Immature natural killer cell (primary cell): ENCODE data around the gene PIK3R1. TPM values are rescaled to one million over a fixed set of nuclear protein-coding genes. Genes with fewer than 3 reads are reported as not detected.

Experiments used
- DNase-seq, 3 donors: peaks; one replicate each; pipeline ENCODE4 v3.0.0; 2022; ENCODE audit warnings: mixed read lengths in 1 of 3
- H3K27ac Mint-ChIP-seq, 6 donors: one replicate each; pipeline ENCODE4 v1.8.0; 2020; ENCODE audit warnings: mixed read lengths in 6 of 6, mild to moderate bottlenecking in 5 of 6, inconsistent platforms in 4 of 6, moderate library complexity in 3 of 6
- H3K27me3 Mint-ChIP-seq, 3 donors: one replicate each; pipeline ENCODE4 v1.8.0; 2020 to 2021; ENCODE audit warnings: low read depth in 3 of 3, mild to moderate bottlenecking in 3 of 3, mixed read lengths in 3 of 3, moderate library complexity in 3 of 3, inconsistent platforms in 1 of 3
- H3K36me3 Mint-ChIP-seq, 3 donors: one replicate each; pipeline ENCODE4 v1.8.0; 2020; ENCODE audit warnings: mixed read lengths in 3 of 3, inconsistent platforms in 2 of 3, mild to moderate bottlenecking in 2 of 3
- H3K4me1 Mint-ChIP-seq, 2 donors: one replicate each; pipeline ENCODE4 v1.8.0; 2020; ENCODE audit warnings: inconsistent platforms in 2 of 2, mild to moderate bottlenecking in 2 of 2, mixed read lengths in 2 of 2, moderate library complexity in 1 of 2
- H3K4me3 Mint-ChIP-seq, 5 donors: one replicate each; pipeline ENCODE4 v1.8.0; 2020; ENCODE audit warnings: mild to moderate bottlenecking in 5 of 5, mixed read lengths in 5 of 5, inconsistent platforms in 3 of 5, moderate library complexity in 3 of 5
- H3K9me3 Mint-ChIP-seq, 6 donors: one replicate each; pipeline ENCODE4 v1.8.0; 2020; ENCODE audit warnings: mild to moderate bottlenecking in 6 of 6, mixed read lengths in 6 of 6, inconsistent platforms in 4 of 6, moderate library complexity in 3 of 6
- polyA plus RNA-seq, 3 donors: library from polyadenylated mRNA; unstranded; fragments of 300-500 nt; fragmentation: Illumina TruSeq; gene quantifications; one replicate each; pipeline ENCODE4 v1.2.3, GENCODE V29; 2021

PIK3R1 gene
- polyA plus RNA-seq, 3 donors from 2014 or later, result 62.7 to 80.0 (median 66.8) TPM

DNA sequence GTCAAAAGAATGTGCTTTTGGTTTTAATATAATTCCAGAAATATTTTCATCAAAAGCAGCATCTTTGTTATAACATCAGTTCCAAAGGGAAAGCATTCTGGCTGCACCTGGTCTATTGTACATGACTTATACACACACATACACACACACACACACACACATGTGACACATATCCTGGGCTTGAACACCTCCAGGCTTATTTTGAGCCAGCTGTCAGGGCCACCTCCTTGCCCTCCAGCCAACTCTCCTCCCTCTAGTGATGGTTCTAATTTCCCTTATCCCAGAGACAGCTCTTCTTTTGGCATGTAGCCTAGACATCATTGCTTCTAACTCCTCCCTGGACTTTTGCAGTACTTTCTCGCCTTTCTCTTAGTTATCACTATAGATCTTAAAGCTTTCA is 115.0 kb downstream of the PIK3R1 start:
- Mint-ChIP-seq H3K9me3 (no peaks in the 10 kb centered on the region), H3K36me3 (no peaks in the 10 kb centered on the region), H3K4me1 (peaks cover 23 to 36% of the 10 kb centered on the region in 2 donors), H3K27me3 (no peaks in the 10 kb centered on the region), H3K4me3 (no peak overlapping the region), H3K27ac (peak overlapping the region in 1 of 6 donors; percentile 10)
- no peak for DNase-seq

DNA sequence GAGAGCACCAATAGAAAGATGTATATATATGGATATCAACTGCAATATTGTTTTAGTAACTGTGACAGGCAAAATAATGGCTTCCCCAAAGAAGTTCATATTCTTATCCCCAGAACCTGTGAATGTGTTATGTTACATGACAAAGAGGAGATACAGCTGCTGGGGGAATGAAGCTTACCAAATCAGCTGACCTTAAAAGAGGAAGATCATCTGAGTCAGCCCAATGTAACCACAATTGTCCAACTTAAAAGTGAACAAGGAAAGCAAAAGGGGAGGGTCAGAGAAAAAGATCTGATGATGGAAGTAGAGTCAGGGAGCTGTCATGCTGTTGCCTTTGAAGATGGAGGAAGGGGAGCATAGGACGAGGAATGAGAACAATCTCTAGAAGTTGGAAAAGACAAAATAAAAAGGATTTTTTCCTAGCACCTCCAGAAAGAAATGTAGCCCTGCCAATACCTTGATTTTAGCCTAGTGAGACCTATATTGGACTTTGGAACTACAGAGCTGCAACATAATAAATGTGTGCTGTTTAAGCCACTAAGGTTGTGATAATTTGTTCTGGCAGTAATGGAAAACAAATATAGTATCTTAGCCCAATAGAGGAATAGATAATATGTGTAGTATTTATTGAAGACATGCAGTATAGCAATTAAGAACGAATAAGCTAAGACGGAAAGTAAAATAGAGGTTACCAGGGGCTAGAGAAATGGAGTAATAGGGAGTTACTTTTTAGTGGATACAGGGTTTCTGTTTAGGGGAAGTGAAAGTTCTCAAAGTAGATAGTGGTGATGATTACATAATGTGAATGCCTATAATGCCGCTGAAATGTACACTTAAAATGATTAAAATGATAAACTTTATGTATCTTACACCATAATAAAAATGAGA is 115.9 kb downstream of the PIK3R1 start:
- no peaks in the 10 kb centered on the region for H3K27me3 Mint-ChIP-seq
- H3K27ac Mint-ChIP-seq, result peak overlapping the region in 3 of 6 donors; percentile 26 to 63 (median 28)
- no peak for DNase-seq
- no peaks in the 10 kb centered on the region for H3K36me3 Mint-ChIP-seq
- H3K4me1 Mint-ChIP-seq, result peaks cover 23 to 39% of the 10 kb centered on the region in 2 donors
- H3K9me3 Mint-ChIP-seq, result no peaks in the 10 kb centered on the region
- H3K4me3 Mint-ChIP-seq, result peak overlapping the region in 3 of 5 donors; percentile 10 to 34 (median 32)

DNA sequence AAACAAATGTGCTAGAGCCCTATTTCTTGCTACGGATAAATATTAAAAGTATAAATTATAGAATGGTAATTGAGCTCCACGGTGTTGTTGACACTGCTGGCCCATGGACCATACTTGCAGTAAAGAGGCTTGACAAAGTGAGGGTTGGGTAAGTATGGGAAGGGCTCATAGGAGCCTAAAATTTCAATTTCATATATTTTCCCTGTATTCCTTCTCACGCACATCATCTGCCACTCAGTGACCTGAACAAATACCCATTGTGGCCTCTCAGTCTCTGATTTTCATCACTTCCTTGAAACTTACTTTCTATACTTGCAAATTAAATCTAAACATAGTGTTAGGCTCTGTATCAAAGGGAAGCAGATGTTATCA is 116.5 kb downstream of the PIK3R1 start:
- Mint-ChIP-seq H3K9me3 (no peaks in the 10 kb centered on the region), H3K36me3 (no peaks in the 10 kb centered on the region), H3K4me3 (peak overlapping the region in 1 of 5 donors; percentile 5), H3K27me3 (no peaks in the 10 kb centered on the region), H3K4me1 (peaks cover 23 to 45% of the 10 kb centered on the region in 2 donors), H3K27ac (peak overlapping the region in 4 of 6 donors; percentile 17 to 76 (median 32))
- no peak for DNase-seq

DNA sequence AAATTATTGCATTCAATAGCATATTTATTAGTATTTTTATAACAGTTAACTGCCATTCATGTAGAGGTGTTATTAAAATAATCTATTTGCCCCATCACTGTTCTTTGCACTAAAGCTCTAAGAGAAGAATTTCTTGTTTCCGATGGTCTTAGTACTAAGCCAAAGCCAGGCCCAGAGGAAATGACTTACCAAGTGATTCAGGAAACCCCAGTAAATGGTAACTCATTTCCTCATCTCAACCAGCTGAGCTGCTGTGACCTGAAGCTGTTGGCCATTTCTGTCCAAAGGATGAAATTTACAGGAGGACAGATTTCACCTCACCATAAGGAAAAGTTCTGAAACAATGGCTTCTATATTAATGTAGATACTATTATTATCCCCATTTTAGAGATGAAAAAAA is 117.0 kb downstream of the PIK3R1 start:
- H3K4me1 Mint-ChIP-seq, result peaks cover 23 to 49% of the 10 kb centered on the region in 2 donors
- no peaks in the 10 kb centered on the region for H3K27me3 Mint-ChIP-seq
- peak in 1 of 3 donors; percentile 14 for DNase-seq
- peak overlapping the region in 2 of 5 donors; percentile 19 to 32 for H3K4me3 Mint-ChIP-seq
- no peaks in the 10 kb centered on the region for H3K9me3 Mint-ChIP-seq
- peak overlapping the region; percentile 46 to 76 (median 63) for H3K27ac Mint-ChIP-seq
- H3K36me3 Mint-ChIP-seq, result no peaks in the 10 kb centered on the region

DNA sequence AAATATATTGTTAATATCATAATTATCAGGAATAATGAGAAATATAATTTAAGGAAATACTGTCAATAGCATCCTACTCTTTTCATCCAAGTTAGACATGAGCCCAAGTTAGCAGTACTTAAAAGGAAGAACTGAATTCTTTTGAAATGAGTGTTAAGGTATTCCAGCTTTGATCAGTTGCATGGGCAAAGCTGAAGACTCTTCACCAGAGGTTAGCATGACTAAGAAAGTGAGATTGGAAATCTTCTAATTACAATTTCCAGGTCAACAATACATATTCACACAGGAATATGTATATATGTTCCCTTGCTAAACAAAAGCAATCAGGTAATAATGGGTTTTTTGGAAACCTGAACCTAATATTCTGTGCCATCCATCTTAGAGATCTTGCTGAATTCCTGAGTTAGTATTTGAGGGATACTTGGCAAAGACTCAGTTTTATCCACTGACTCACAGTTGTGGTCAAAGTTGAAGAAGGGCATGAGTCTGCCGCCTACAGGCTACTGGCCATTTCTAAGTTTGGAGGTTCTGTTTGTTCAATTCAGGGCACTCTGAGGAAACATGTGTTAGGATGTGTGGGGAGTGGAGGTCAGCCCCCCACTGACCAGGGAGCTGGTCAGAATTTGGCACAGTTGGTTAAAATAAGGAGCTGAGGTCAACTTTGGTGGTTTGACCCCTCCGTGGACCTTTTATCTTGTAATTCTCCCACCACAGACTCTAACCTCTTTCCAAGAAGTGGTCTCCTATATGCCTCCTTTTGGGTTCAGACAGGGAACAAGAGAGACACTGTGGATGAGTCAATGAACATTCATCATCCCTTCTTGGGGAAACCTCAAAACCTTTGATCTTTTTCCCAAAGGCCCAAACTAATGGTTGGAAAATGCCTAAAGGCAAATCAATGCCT is 118.3 kb downstream of the PIK3R1 start:
- Mint-ChIP-seq H3K36me3 (no peaks in the 10 kb centered on the region), H3K4me3 (no peak overlapping the region), H3K27ac (no peak overlapping the region), H3K9me3 (no peaks in the 10 kb centered on the region), H3K27me3 (no peaks in the 10 kb centered on the region), H3K4me1 (peaks cover 23 to 49% of the 10 kb centered on the region in 2 donors)
- DNase-seq, result no peak

DNA sequence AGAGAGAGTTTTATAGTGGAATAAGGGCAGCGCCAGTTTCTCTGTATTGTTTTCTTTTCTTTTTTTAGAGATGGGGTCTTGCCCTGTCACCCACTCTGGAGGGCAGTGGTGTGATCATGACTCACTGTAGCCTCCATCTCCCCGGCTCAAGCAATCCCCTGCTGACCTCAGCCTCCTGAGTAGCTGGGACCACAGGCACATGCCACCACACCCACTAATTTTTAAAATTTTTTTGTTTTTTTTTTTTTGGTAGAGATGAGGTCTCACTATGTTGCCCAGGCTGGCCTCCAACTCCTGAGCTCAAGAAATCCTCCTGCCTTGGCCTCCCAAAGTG is 119.0 kb downstream of the PIK3R1 start:
- DNase-seq, result no peak
- Mint-ChIP-seq H3K27ac (no peak overlapping the region), H3K4me1 (peaks cover 23 to 47% of the 10 kb centered on the region in 2 donors), H3K9me3 (no peaks in the 10 kb centered on the region), H3K4me3 (no peak overlapping the region), H3K27me3 (peaks cover 0 to 2% (median 0%) of the 10 kb centered on the region in 3 donors), H3K36me3 (no peaks in the 10 kb centered on the region)

DNA sequence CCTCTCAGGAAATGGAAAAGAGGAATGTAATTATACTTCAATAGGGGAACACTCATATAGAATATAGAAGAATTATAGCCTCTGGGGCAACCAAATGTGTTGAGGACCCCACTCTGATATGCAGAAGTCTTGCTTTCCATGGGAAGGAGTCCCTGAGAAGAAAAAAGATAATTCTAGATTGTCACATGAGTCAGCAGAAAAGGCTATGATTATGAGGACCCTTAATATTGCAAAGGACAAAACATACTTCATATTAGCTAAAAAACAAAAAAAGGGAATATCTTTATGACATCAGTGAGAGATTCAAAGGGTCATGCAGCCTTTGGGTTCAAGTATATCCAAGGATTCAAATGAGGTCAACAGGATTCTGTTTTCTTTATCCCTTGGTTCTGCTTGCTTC is 119.5 kb downstream of the PIK3R1 start:
- Mint-ChIP-seq H3K27me3 (peaks cover 0 to 3% (median 0%) of the 10 kb centered on the region in 3 donors), H3K36me3 (no peaks in the 10 kb centered on the region), H3K4me3 (no peak overlapping the region), H3K4me1 (peaks cover 23 to 45% of the 10 kb centered on the region in 2 donors), H3K9me3 (no peaks in the 10 kb centered on the region), H3K27ac (no peak overlapping the region)
- no peak for DNase-seq

DNA sequence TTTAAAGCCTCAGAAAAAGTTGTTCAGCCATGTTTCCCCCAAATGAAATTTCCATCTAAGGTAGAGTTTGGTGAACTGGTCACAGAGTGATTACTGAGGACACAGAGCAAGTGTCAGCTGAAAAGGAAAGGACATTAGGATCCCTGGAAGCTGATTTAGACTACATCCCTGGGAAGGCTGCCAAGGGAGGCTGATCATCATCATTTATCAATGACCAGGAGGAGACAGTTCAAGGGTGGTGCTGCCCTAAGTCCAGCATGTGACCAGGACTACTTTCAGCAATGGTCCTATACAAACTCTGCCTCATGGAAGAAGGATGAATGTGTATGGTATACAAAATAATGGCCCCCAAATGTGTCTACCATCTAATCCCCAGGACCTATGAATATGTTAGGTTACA is 120.6 kb downstream of the PIK3R1 start:
- peaks cover 0 to 3% (median 2%) of the 10 kb centered on the region in 3 donors for H3K27me3 Mint-ChIP-seq
- DNase-seq, result no peak
- no peaks in the 10 kb centered on the region for H3K36me3 Mint-ChIP-seq
- no peak overlapping the region for H3K4me3 Mint-ChIP-seq
- H3K9me3 Mint-ChIP-seq, result no peaks in the 10 kb centered on the region
- peaks cover 20 to 47% of the 10 kb centered on the region in 2 donors for H3K4me1 Mint-ChIP-seq
- no peak overlapping the region for H3K27ac Mint-ChIP-seq

DNA sequence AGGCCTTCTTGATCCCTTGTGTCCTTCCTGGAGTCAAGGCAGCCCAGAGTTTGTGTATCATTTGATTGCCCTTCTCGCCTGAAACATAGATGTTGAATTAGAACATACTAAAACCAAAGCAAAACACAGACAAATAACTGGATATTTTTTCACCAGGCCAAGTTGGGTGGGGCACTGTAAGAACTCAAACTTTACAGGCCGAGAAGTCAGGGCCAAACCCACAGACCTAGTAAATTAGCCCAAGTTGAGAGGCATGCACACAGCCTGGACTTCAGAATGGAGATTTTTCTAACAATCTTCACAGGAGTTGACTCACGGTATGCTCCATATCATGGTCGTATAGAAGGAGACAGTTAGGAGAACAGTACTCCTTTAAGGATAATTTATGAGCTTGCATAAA is 121.7 kb downstream of the PIK3R1 start:
- Mint-ChIP-seq H3K36me3 (no peaks in the 10 kb centered on the region), H3K9me3 (no peaks in the 10 kb centered on the region), H3K4me1 (peaks cover 13 to 44% of the 10 kb centered on the region in 2 donors), H3K27ac (no peak overlapping the region), H3K27me3 (peaks cover 0 to 3% (median 2%) of the 10 kb centered on the region in 3 donors), H3K4me3 (no peak overlapping the region)
- DNase-seq, result no peak

DNA sequence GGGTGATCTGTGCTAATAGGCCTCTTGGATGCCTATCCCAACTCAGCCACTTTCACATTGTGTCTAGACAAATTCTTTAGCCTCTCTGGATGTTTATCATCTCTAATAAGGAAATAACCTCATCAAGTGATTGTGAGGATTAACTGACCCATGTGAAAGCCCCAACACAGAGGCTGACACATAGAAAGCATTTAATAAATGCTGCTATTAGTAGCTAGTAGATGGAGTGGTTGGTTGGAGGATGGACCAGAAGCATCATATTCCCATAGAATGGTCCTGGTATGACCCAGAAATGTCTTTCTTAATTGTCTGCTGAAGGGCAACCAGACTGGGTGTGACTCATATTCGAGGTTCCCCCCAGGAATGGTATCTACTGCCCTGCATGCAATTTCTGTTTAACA is 124.4 kb downstream of the PIK3R1 start:
- no peak for DNase-seq
- peaks cover 23 to 55% of the 10 kb centered on the region in 2 donors for H3K4me1 Mint-ChIP-seq
- H3K27me3 Mint-ChIP-seq, result peaks cover 0 to 5% (median 2%) of the 10 kb centered on the region in 3 donors
- H3K36me3 Mint-ChIP-seq, result no peaks in the 10 kb centered on the region
- H3K4me3 Mint-ChIP-seq, result no peak overlapping the region
- H3K27ac Mint-ChIP-seq, result peak overlapping the region in 1 of 6 donors; percentile 45
- H3K9me3 Mint-ChIP-seq, result no peaks in the 10 kb centered on the region

DNA sequence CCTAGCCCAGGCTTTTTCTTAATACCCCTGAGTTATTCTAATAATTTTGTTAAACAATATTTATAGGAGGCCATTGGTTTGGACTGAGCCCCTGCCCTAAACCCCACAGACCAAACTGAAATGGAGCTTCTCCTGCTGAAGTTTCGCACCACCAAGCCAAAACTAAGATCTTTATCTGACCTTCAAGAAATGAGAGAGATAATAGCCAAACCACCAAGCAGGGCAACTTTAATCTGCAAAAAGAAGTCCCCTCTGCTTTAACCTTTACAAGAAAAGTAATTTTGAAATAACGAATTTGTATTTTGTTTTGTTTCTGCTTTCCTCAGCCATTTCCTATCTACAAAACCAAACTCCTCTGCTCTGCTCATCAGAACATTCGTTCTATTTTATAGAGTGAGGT is 125.5 kb downstream of the PIK3R1 start:
- H3K4me3 Mint-ChIP-seq, result peak overlapping the region in 1 of 5 donors; percentile 36
- H3K27ac Mint-ChIP-seq, result peak overlapping the region in 1 of 6 donors; percentile 27
- DNase-seq, result no peak
- peaks cover 28 to 61% of the 10 kb centered on the region in 2 donors for H3K4me1 Mint-ChIP-seq
- H3K9me3 Mint-ChIP-seq, result no peaks in the 10 kb centered on the region
- no peaks in the 10 kb centered on the region for H3K36me3 Mint-ChIP-seq
- peaks cover 0 to 5% (median 2%) of the 10 kb centered on the region in 3 donors for H3K27me3 Mint-ChIP-seq

DNA sequence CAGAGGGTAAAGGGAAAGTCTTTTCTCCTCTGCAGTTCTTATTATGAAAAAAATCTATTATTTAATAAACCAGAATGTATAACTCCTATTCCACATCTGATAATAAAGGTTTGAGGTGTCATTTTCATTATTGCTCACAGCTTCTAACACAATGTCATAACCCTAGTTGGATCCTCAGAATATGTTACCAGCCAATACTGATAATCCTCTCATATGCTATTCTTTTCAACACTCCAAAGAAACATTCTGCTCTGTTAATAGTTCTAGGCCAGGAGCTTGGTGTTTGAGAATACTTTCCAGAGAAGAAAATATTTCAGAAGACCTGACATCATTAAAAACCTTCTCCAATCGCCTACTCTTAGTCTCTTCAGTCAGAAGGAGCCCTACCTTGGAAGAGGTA is 127.1 kb downstream of the PIK3R1 start:
- Mint-ChIP-seq H3K4me3 (no peak overlapping the region), H3K27me3 (peaks cover 0 to 5% (median 2%) of the 10 kb centered on the region in 3 donors), H3K9me3 (no peaks in the 10 kb centered on the region), H3K4me1 (peaks cover 30 to 55% of the 10 kb centered on the region in 2 donors), H3K36me3 (peaks cover 0 to 1% (median 0%) of the 10 kb centered on the region in 3 donors), H3K27ac (no peak overlapping the region)
- no peak for DNase-seq

DNA sequence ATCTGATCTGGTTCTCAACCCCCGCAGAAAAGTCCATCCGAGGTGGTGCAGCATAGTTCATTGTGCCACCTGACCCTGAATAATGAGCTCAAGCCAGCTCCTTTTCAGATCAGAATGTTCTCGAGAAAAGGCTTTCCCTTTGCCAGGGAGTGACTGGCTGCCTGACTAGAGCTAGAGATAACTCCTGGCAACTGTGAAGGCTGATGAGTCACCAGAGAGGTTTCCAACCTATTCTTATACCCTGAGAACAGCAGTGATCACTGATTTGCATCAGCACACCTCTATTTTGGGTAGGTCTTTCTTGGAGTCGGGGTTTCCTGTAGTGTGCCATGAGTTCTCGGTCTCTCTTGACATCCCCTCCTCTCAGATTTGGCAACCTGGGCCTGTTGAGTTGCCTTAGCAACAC is 127.9 kb downstream of the PIK3R1 start:
- peaks cover 31 to 58% of the 10 kb centered on the region in 2 donors for H3K4me1 Mint-ChIP-seq
- no peaks in the 10 kb centered on the region for H3K9me3 Mint-ChIP-seq
- H3K36me3 Mint-ChIP-seq, result peaks cover 0 to 7% (median 0%) of the 10 kb centered on the region in 3 donors
- peaks cover 0 to 5% (median 2%) of the 10 kb centered on the region in 3 donors for H3K27me3 Mint-ChIP-seq
- peak in 2 of 3 donors; percentile 20 to 24 for DNase-seq
- peak overlapping the region in 1 of 6 donors; percentile 33 for H3K27ac Mint-ChIP-seq
- no peak overlapping the region for H3K4me3 Mint-ChIP-seq
